Fibroblast of lung (primary cell): ENCODE data around the gene PCSK1. TPM values are rescaled to one million over a fixed set of nuclear protein-coding genes. Genes with fewer than 3 reads are reported as not detected.
A peak's percentile ranks its signal among the peaks of the same experiment; 100 is the strongest.

Experiments used
- DNase-seq, 2 donors: peaks; one replicate each; pipeline versions ENCODE4 v3.0.0 to v3.0.0-alpha.2; 2010; ENCODE audit warnings: low read depth in 2 of 2
- H2AFZ ChIP-seq: 2 replicates; pipeline ENCODE4 v1.5.1; 2012; ENCODE audit warnings: low read length, control low read depth, inconsistent platforms
- H3K27ac ChIP-seq: 2 replicates; pipeline ENCODE4 v1.5.1; 2011; ENCODE audit warnings: low read length, control low read depth; ENCODE audit not compliant: insufficient read depth
- H3K27me3 ChIP-seq: 2 replicates; pipeline ENCODE4 v1.5.1; 2011; ENCODE audit warnings: mild to moderate bottlenecking, low read length; ENCODE audit not compliant: control insufficient read depth, insufficient read depth
- H3K36me3 ChIP-seq: 2 replicates; pipeline ENCODE4 v1.5.1; 2011; ENCODE audit warnings: low read length; ENCODE audit not compliant: control insufficient read depth, insufficient read depth
- H3K4me1 ChIP-seq: 2 replicates; pipeline ENCODE4 v1.5.1; 2011; ENCODE audit warnings: low read length; ENCODE audit not compliant: control insufficient read depth, insufficient read depth; ENCODE audit errors: extremely low read depth
- H3K4me2 ChIP-seq: 2 replicates; pipeline ENCODE4 v1.5.1; 2011; ENCODE audit warnings: low read length, control low read depth; ENCODE audit not compliant: insufficient read depth; ENCODE audit errors: extremely low read depth
- H3K4me3 ChIP-seq, 4 experiments: fragments of 200-600 bp in 1 of 4; sonication (generic) in 1 of 4; replicated peaks in 1 of 4; 2 replicates each; pipeline ENCODE4 v1.5.1; 2011 to 2016; ENCODE audit warnings: low read length in 4 of 4, low read depth in 3 of 4, mild to moderate bottlenecking in 3 of 4, control low read depth in 2 of 4, inconsistent platforms in 1 of 4, mixed read lengths in 1 of 4; ENCODE audit not compliant: insufficient read depth in 1 of 4; ENCODE audit errors: control extremely low read depth in 1 of 4
- H3K79me2 ChIP-seq: 2 replicates; pipeline ENCODE4 v1.5.1; 2012; ENCODE audit warnings: mild to moderate bottlenecking, low read length, inconsistent platforms; ENCODE audit not compliant: control insufficient read depth, insufficient read depth
- H3K9ac ChIP-seq: 2 replicates; pipeline ENCODE4 v1.5.1; 2011; ENCODE audit warnings: mild to moderate bottlenecking, low read length, control low read depth; ENCODE audit not compliant: insufficient read depth
- H3K9me3 ChIP-seq: 2 replicates; pipeline ENCODE4 v1.5.1; 2012; ENCODE audit warnings: low read depth, low read length; ENCODE audit not compliant: control insufficient read depth, insufficient read depth
- H4K20me1 ChIP-seq: 2 replicates; pipeline ENCODE4 v1.5.1; 2011; ENCODE audit warnings: low read length; ENCODE audit not compliant: control insufficient read depth, insufficient read depth; ENCODE audit errors: extremely low read depth
- CTCF ChIP-seq, 2 donors: IDR thresholded peaks in 1 of 2; conservative IDR thresholded peaks in 1 of 2; 1 replicate in 1 of 2; 2 replicates in 1 of 2; pipeline ENCODE4 v1.5.1; 2011 to 2012; ENCODE audit warnings: low read length in 2 of 2, control low read depth in 1 of 2, inconsistent platforms in 1 of 2, low read depth in 1 of 2, mild to moderate bottlenecking in 1 of 2
- EZH2 ChIP-seq: IDR thresholded peaks from 2 replicates; pipeline ENCODE4 v1.5.1; 2012; ENCODE audit warnings: low read length, control low read depth, mild to moderate bottlenecking; ENCODE audit errors: missing control alignments
- polyA plus RNA-seq, 2 donors: library from polyadenylated mRNA; depleted of rRNA in 1 of 2; stranded (reverse) in 1 of 2; unstranded in 1 of 2; fragments of >200 nt; gene quantifications; 2 replicates each; pipeline ENCODE4 v1.2.1, GENCODE V29; 2011 to 2012; ENCODE audit warnings: missing spikeins in 1 of 2
- total RNA-seq: library from RNA; depleted of rRNA; stranded (reverse); fragments of >200 nt; gene quantifications from 2 replicates; pipeline ENCODE4 v1.2.1, GENCODE V29; 2014

Gene PCSK1
- total and polyA plus RNA-seq, 2 donors (not counting 1 experiment from before 2014, with no cell fraction given), result not detected

GRCh38 chr5:96342581-96342980, 90.5 kb downstream of the PCSK1 start:
- Histone ChIP-seq H3K4me3 (no peak overlapping the region), H4K20me1 (no peaks in the 10 kb centered on the region), H3K27me3 (no peaks in the 10 kb centered on the region), H3K36me3 (no peaks in the 10 kb centered on the region), H3K4me2 (no peak overlapping the region), H3K79me2 (no peaks in the 10 kb centered on the region), H3K9me3 (no peaks in the 10 kb centered on the region), H3K4me1 (no peaks in the 10 kb centered on the region), H3K9ac (no peak overlapping the region), H2AFZ (no peak overlapping the region), H3K27ac (no peak overlapping the region)
- peak in 1 of 2 donors; percentile 43 for DNase-seq
- no peak for TF ChIP-seq EZH2
- TF ChIP-seq CTCF (conservative IDR thresholded peaks at IDR 0.05 in 1 of 2, IDR thresholded peaks at IDR 0.05 in 1 of 2; ENCODE audit: low read depth in 1 of 2, low read length in 2 of 2), result no peak

Other genes with a start within 250 kb of the PCSK1 start
- 153 and 203 TPM in 2 replicates for gene CAST, start 229.1 kb upstream of the PCSK1 start, total RNA-seq
- 378 TPM in 2 replicates for gene CAST, start 229.1 kb upstream of the PCSK1 start, polyA plus RNA-seq